Measurements from ENCODE around the gene B4GALT5.

The B4GALT5 gene

DNA sequence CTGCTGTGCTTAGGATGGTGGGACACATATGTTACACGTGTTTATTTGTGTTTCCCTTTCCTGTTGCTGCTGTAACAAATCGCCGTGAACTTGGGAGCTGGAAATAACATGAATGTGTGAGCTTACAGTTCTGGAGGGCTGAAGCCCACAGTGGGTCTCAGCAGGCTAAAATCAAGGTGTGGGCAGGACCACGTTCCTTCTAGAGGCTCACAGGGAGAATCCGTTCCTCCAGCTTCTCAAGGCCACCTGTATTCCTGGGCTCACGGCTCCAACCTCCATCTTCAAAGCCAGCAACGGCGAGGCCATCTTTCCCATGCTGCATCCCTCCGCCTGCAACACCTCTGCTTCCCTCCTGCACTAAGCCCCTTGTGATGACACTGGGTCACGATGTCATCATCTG is 118.3 kb downstream of the B4GALT5 start:
- no peak for DNase-seq (ENCODE audit: low read depth, low spot score)
- H3K4me3 ChIP-seq (ENCODE audit: low read length): no peak overlapping the region

DNA sequence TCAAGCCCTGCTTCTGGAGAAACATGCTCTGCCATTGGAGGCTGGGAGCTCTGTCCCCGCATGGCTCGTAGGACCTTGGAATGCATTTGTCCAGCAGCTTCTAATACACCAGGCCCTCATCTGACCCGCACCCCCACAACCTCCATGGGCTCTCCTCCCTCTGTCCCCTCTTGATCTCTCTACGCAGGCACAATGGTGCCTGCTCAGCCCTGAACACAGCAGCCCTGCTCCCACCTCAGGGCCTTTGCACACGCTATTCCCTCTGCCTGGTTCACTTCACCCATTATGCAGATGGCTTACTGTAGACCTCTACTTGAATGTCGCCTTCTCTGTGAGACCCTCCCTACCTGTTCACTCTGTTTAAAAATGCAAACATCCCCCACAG is 118.8 kb downstream of the B4GALT5 start:
- DNase-seq (ENCODE audit: low read depth, low spot score): no peak
- H3K4me3 ChIP-seq (ENCODE audit: low read length): no peak overlapping the region

DNA sequence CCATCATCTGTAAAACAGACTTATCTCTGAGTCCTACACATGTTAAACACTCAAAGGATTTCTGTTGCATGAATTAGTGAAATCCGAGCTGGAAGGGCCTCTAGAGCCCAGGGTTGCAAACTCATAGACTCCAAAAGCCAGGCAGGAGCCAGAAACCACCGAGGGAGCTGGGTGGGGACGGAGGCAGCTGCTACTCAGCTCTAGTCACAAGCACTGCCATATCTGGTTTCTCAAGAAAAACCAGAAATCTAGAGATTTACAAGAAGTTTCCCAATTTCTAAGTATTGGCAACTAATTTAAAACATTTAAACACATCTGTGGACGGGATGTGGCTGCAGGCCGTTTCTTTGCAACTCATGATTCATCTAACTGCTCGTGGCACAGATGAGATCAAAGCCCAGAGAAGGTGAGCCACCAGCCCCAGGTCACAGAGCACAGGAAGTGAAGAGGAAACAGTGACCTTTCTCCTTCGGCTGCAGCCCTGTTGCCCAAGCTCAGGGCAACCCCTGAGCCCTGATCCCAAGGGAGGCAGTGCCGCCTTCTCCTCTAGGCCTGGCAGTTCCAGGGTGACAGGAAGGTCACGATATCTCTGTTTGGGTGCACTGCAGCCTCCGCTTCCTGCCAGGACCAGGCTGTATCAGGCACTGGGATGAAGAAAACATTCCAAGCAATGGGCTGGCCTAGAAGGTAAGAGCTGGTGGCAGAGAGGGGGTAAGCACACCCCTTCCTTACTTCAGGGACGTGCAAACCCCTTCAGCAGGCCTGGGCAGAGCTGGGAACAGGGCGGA is 119.3 kb downstream of the B4GALT5 start:
- no peak for DNase-seq (ENCODE audit: low read depth, low spot score)
- H3K4me3 ChIP-seq (ENCODE audit: low read length): no peak overlapping the region

DNA sequence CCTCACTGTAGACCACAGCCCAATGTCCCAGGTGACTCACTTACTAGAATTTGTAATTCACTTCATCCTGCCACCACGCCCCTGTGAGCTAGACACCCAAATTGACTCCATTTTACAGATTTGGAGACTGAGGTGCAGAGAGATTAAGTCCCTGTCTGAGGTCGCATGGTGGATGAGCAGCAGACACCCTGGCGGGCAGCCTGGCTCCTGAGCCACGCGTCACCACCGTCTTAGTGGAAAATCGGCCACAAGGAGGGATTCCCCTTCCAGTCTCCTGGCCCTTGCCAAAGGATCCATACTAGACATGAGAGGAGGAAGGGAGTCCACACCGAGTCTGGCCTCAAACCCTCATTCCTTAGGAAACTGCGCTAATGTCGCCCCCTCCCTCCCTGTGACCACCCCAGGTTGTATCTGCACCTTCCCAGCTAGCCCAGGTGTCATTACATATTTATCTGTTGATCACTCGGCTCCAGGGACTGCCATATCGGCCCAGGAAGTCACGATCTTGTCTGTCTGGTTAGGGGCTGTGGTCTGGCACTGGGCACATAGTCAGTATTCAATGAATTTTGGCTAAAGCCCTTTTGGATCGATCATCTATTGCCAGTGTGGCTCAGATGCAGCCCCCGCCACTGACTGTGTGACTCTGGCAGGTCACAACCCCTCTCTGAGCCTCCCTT is 120.1 kb downstream of the B4GALT5 start:
- H3K4me3 ChIP-seq (ENCODE audit: low read length): no peak overlapping the region
- DNase-seq (ENCODE audit: low read depth, low spot score): no peak

DNA sequence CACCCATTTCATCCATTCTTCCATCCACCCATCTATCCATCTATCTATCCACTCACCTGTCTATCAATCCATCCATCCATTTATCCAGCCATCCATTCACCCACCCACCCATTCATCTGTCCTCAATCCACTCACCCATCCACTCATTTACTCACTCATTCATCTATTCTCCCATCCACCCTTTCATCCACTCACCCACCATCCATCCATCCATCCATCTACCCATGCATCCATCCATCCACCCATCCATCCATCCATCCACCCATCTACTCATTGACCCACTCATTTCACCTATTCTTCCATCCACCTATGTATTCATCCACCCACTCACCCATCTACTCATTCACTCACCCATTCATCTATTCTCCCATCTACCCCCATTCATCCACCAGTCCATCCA is 121.6 kb downstream of the B4GALT5 start:
- H3K4me3 ChIP-seq (ENCODE audit: low read length): no peak overlapping the region
- DNase-seq (ENCODE audit: low read depth, low spot score): no peak

DNA sequence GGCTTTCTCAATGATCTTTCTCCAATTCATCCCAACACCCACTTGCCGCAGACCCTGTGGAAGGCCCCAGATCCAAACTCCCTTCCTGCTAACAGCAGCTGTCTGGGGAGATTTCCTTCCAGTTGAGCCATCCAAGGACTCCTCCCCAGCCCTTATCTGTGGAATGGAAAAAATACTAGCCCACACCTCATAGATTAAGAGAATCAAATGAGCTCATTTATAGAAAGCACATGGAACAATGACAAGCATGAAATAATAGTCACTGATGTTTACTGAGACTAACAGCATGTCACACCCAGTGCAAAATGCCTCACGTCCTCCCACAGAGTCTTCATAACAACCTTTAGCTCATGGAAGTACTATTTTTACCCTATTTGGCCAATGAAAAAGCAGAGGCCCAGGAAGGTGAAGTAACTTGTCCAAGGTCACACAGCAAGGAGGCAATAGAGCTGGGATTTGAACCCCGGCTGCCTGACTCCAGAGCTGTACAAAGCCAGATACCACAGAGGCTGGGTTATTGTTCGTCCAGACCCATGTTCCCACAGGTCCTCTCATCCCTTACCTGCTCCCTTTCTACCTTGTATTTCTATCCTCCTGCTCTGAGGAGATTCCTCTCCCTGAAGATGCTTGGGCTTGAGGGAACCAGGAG is 122.3 kb downstream of the B4GALT5 start:
- DNase-seq (ENCODE audit: low read depth, low spot score): no peak
- no peak overlapping the region for H3K4me3 ChIP-seq (ENCODE audit: low read length)

DNA sequence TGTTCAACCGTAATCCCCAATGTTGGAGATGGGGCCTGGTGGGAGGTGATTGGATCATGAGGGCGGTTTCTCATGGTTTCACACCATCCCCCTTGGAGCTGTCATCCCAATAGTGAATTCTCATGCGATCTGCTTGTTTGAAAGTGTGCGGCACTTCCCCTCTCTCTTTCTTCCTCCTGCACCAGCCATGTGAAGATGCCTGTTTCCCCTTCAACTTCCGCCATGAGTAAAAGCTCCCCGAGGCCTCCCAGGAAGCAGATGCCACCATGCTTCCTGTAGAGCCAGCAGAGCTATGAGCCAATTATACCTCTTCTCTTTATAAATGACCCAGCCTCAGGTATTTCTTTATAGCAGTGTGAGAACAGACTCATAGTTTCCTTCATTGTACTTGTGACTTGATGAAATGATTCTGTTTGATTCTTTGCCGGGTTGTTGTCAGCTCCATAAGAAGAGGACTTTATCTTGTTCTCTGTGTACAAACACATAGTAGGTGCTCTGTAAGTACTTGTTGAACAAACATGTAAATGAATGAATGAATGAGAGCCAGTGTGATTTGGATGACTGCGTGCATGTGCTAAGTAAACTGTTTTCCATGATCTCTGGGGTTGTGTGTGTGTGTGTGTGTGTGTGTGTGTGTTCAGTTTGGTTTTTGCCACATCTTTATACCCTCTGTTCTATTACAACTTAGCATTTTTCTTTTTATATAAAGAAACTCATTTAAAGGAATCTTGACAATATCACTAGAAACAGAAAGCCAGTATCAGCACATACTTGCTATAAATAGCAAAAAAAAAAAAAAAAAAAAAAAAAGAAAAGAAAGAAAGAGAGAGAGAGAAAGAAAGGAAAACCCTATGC is 123.3 kb downstream of the B4GALT5 start:
- H3K4me3 ChIP-seq (ENCODE audit: low read length): no peak overlapping the region
- DNase-seq (ENCODE audit: low read depth, low spot score): no peak

DNA sequence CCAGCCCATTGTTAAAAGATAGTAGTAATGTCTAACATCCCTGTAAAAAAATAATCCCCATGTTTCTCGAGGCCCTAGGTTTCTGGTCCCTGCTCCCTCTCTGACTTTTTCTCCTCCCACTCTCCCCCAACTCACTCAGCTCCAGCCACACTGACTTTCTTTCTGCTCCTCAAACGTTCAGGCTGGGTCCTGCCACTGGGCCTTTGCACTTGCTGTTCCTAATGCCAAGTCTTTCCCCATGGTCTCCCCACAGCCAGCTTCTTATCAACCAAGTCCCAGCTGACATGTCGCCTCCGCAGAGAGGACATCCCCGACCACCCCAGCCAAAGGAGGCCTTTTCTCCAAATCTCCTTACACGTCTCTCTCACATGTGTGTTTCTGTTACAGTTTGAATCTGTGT is 123.9 kb downstream of the B4GALT5 start:
- DNase-seq (ENCODE audit: low read depth, low spot score): no peak
- H3K4me3 ChIP-seq (ENCODE audit: low read length): no peak overlapping the region

DNA sequence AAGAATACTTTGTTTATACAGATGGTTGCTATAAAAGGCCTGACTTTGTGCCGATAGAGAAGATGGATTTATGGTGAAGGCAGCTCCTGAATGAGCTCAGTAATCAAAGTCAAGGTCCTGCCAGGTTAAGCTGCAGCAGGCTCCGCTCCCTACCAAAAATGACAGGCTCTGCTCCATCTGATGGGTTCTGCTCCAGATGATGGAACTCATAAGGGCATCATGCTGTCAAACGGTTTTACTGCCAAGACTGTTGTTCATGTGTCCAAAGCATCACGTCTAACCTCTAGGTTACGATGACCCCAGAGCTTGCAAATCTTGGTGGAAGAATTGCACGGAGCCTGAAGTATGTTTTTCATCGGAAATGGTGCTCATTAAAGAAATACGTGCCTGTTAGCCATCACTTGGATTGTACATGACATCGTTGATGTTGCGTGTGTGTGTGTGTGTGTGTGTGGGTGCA is 126.5 kb downstream of the B4GALT5 start:
- DNase-seq (ENCODE audit: low read depth, low spot score): no peak
- no peak overlapping the region for H3K4me3 ChIP-seq (ENCODE audit: low read length)

DNA sequence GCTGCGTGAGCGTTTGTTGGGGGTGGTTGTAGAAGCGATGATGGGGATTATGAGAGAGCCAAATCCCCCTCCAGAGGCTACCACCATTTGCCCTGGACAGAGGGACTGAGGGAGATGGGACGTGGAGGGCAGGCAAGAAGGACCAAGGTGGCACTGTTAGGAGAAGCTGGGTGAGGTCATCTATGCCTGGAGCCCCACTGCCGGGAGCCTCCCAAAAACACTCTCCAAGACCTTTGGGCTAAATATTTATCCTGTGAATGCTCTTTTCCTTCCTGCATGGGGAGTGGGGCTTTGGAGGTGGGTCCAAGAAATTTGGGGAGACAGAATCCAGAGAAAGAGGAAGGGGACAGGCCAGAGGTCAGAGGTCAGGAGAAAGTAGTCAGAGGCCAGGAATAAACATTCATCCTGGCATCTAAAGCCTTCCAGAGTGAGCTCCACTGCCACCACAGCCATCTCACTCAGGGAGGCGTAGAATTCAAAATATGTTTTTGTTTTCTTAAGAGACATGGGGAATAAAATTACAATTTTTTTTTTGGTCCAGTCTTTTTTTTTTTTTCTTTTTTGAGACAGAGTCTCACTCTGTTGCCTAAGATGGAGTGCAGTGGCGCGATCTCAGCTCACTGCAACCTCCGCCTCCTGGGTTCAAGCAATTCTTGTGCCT is 128.0 kb downstream of the B4GALT5 start:
- DNase-seq (ENCODE audit: low read depth, low spot score): no peak
- H3K4me3 ChIP-seq (ENCODE audit: low read length): no peak overlapping the region

DNA sequence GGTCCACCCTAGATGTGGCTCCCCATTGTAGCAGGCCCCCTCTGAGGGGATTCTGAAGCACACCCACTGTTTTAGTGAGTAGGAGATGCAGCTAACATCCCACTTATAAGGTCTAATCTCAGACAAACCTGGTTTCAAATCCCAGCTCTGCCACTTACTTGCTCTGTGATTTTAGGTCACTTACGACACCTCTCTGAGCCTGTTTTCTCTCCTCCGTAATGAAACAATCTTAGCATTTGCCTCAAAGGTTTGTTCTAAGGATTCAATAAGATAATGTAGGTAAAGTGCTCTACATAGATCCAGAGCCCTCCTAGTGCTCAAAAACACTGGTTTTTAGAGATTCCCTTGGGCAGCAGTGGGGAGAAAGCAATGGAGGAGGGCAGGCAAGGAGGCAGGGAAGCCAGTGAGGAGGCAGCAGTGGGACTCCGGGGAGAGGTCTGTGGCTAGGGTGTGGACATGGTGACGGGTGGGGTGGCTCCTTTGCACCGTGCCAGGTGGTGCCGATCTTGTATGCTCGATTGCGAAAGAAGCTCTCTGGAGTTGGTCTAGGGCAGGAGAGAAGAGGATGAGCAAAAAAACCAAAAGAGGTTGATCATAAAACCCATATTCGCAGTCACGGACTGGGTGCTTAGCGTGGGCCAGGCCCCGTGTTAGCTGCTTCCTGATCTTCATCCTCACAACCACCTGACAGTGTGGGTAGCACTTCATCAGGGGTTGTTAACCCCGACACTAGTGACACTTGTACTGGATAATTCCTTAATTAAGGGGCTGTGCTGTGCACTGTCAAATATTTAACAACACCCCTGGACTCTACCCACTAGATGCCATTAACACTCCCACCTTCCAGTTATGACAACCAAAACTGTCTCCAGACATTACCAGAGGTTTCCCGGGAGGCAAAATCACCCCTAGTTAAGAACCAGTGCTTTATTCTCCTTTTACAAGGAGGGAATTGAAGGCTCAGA is 129.0 kb downstream of the B4GALT5 start:
- no peak overlapping the region for H3K4me3 ChIP-seq (ENCODE audit: low read length)
- no peak for DNase-seq (ENCODE audit: low read depth, low spot score)

DNA sequence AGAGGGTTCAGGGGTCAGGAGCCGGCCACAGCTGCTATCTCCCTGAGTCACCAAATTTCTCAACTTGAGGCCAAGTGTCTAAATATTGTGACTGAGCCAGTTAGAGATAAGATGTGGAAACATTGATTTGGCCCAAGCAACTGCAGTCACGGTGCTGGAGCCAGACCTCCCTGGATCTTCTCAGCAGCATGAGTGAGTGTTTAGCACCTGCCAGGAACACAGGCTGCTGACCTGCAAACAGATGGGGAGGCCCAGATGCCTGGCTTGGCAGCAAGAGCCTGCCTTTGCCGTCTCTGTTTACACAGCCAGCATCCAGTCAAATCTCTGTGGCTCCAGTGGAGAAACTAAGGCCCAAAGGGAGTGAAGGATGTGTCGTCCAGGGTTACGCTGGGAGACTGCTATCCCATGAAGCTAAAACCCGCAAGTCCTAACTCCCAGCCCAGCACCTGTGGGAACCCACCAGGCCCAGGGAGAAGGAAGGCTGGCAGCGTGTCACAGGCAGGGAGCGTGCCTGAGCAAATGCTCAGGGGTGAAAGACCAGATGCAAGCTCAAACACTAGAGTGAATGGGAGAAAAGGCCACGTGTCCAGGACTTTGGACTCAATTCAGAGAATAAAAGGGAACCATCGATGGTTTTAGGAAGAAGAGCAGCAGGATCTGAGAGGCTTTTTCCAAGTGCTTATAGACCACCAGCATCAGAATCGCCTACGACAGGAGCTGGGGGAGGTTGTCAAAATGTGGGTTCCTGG is 129.8 kb downstream of the B4GALT5 start:
- no peak for DNase-seq (ENCODE audit: low read depth, low spot score)
- H3K4me3 ChIP-seq (ENCODE audit: low read length): no peak overlapping the region

DNA sequence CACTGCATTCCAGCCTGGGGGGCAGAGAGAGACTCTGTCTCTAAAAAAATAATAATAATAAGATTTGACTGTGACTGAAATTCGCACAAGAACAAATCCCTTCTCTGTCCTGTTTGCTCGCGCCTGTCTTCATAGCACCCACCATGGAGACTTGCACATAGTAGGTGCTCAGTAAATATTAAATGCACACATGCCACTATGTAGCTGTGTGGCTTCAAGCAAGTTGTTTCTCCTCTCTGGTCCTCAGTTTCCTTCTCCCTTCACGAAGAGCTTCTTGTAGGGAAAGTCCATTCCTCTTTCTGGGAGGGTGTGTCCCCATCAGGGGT is 130.4 kb downstream of the B4GALT5 start:
- H3K4me3 ChIP-seq (ENCODE audit: low read length): no peak overlapping the region

More for the DNA sequence above, 130.4 kb downstream of the B4GALT5 start:
- DNase-seq (ENCODE audit: low read depth, low spot score): no peak

All from Jurkat, Clone E6-1 (cell line).